Measurements from ENCODE around the gene LRPPRC. TPM values are rescaled to one million over a fixed set of nuclear protein-coding genes. Genes with fewer than 3 reads are reported as not detected.

The LRPPRC gene
- total and polyA plus RNA-seq, 2 experiments from 2014 or later = 163 to 200 TPM

GRCh38 chr2:43939695-43940256, 56.0 kb downstream of the LRPPRC start:
- Histone ChIP-seq H3K36me3 (ENCODE audit: insufficient read depth) (peaks cover 6% of the 10 kb centered on the region; the same call in 1 of the 2 replicates), H3K4me1 (ENCODE audit: insufficient read depth) (peaks cover 20% of the 10 kb centered on the region), H4K20me1 (replicated peaks; ENCODE audit: insufficient read depth) (0 out of 2 replicates have a peak, but pooled peaks cover 4% of the 10 kb centered on the region), H2AFZ (no peak overlapping the region), H3K4me2 (no peak overlapping the region), H3K79me2 (replicated peaks; ENCODE audit: insufficient read depth) (peaks cover 75% of the 10 kb centered on the region), H3K4me3 (no peak overlapping the region), H3K27ac (ENCODE audit: low read depth) (peak overlapping the region; percentile 30; the same call in 1 of the 2 replicates), H3K9me2 (ENCODE audit: insufficient read depth) (no peaks in the 10 kb centered on the region), H3F3A (replicated peaks; ENCODE audit: low read depth) (no peaks in the 10 kb centered on the region), H3K27me3 (ENCODE audit: insufficient read depth) (no peaks in the 10 kb centered on the region)
- H3K4me3 Mint-ChIP-seq = no peak overlapping the region
- peaks cover 51% of the 10 kb centered on the region for H3K4me1 Mint-ChIP-seq
- DNase-seq (ENCODE audit: low spot score) = no peak
- TF ChIP-seq NANOG (IDR thresholded peaks at IDR 0.05; ENCODE audit: borderline replicate concordance) (no peak), CREB1 (CRISPR knock-in tag; IDR thresholded peaks at IDR 0.05; ENCODE audit: low read depth) (no peak), ZNF462 (CRISPR knock-in tag; IDR thresholded peaks at IDR 0.05) (no peak), POLR2AphosphoS5 (IDR thresholded peaks at IDR 0.05; ENCODE audit: low read depth) (no peak), JUNB (IDR thresholded peaks at IDR 0.05; ENCODE audit: unreplicated experiment) (no peak), REST (IDR thresholded peaks at IDR 0.05; ENCODE audit: unreplicated experiment) (no peak), ETS1 (IDR thresholded peaks at IDR 0.05) (no peak), CTCF (conservative IDR thresholded peaks at IDR 0.05; ENCODE audit: low read depth in 2 of 2) (no peak), EZH2phosphoT487 (IDR thresholded peaks at IDR 0.05; ENCODE audit: unreplicated experiment) (no peak)
- H3K36me3 Mint-ChIP-seq (ENCODE audit: low read depth) = peaks cover 47% of the 10 kb centered on the region
- ATAC-seq = no peak
- H3K27ac Mint-ChIP-seq = peak overlapping the region; percentile 64
- no peaks in the 10 kb centered on the region for H3K27me3 Mint-ChIP-seq (ENCODE audit: insufficient read depth, low read depth, poor library complexity)
- no peaks in the 10 kb centered on the region for H3K9me3 Mint-ChIP-seq
